Esophagus muscularis mucosa (tissue), 4 donors: ENCODE data around the gene NCK1. TPM values are rescaled to one million over a fixed set of nuclear protein-coding genes. Genes with fewer than 3 reads are reported as not detected.

Source experiments
- DNase-seq: peaks from one replicate; pipeline ENCODE4 v3.0.0-alpha.2; 2017; ENCODE audit errors: extremely low spot score
- H3K27ac ChIP-seq, 4 donors: fragments of 200-600 bp; sonication (generic); replicated peaks in 1 of 4; 1 replicate in 3 of 4; 2 replicates in 1 of 4; pipeline ENCODE4 v1.5.1; 2016 to 2019; ENCODE audit warnings: mild to moderate bottlenecking in 1 of 4
- H3K27me3 ChIP-seq, 4 donors: fragments of 200-600 bp; sonication (generic); one replicate each; pipeline versions ENCODE4 v1.5.1 to v1.6.0; 2016 to 2019
- H3K36me3 ChIP-seq, 4 donors: fragments of 200-600 bp; sonication (generic); one replicate each; pipeline ENCODE4 v1.5.1; 2016 to 2019
- H3K4me1 ChIP-seq, 4 donors: fragments of 200-600 bp; sonication (generic); one replicate each; pipeline ENCODE4 v1.5.1; 2016 to 2019
- H3K4me3 ChIP-seq, 4 donors: fragments of 200-600 bp; sonication (generic); 1 replicate in 2 of 4; 2 replicates in 2 of 4; pipeline ENCODE4 v1.5.1; 2016 to 2019; ENCODE audit warnings: mild to moderate bottlenecking in 4 of 4, moderate library complexity in 1 of 4
- H3K9me3 ChIP-seq, 4 donors: fragments of 200-600 bp; sonication (generic); 1 replicate in 3 of 4; 2 replicates in 1 of 4; pipeline ENCODE4 v1.5.1; 2016 to 2019
- CTCF ChIP-seq, 3 experiments: fragments of 200-600 bp in 2 of 3; fragments of 450-650 bp in 1 of 3; sonication (generic) in 2 of 3; IDR thresholded peaks; one replicate each; pipeline ENCODE4 v1.5.1; 2017 to 2019; ENCODE audit warnings: antibody characterized with exemption in 3 of 3, mild to moderate bottlenecking in 2 of 3, moderate library complexity in 1 of 3
- EP300 ChIP-seq: sonication (generic); formaldehyde crosslinking; IDR thresholded peaks from one replicate; pipeline ENCODE4 v1.6.1; 2017; ENCODE audit warnings: antibody characterized with exemption
- POLR2A ChIP-seq: fragments of 450-650 bp; IDR thresholded peaks from one replicate; pipeline ENCODE4 v1.6.1; 2017; ENCODE audit warnings: antibody characterized with exemption, moderate library complexity, mild to moderate bottlenecking, low read depth
- POLR2AphosphoS5 ChIP-seq, 2 donors: sonication (generic); formaldehyde crosslinking; IDR thresholded peaks; one replicate each; pipeline ENCODE4 v1.6.1; 2017; ENCODE audit warnings: antibody characterized with exemption in 2 of 2
- WGBS: methylation state at CpG from one replicate; pipeline ENCODE4 v1.1.5; 2018; 5-methylcytosine and 5-hydroxymethylcytosine counted together
- intact Hi-C: fragments of 100-400 bp; cut with DNase I; formaldehyde crosslinking; loops from one replicate; pipeline ENCODE4 v1.15.1; 2023
- total RNA-seq, 4 donors: library from RNA; depleted of rRNA; stranded (reverse); fragments of >200 nt; gene quantifications; one replicate each; pipeline versions ENCODE4 v1.1.0 to v1.2.1, GENCODE V29; 2016

The NCK1 gene
- total RNA-seq, 4 donors from 2014 or later, result 28.9 to 54.0 (median 37.0) TPM

- no peaks in the 10 kb centered on the region for H3K36me3 ChIP-seq
- intact Hi-C loops, result no loop called here
- H3K27me3 ChIP-seq, result no peaks in the 10 kb centered on the region
- H3K4me1 ChIP-seq, result peaks cover 18 to 29% (median 20%) of the 10 kb centered on the region in 4 donors
- H3K9me3 ChIP-seq, result no peaks in the 10 kb centered on the region
- H3K27ac ChIP-seq, result no peak overlapping the region
- TF ChIP-seq CTCF (IDR thresholded peaks at IDR 0.05) (no peak), EP300 (no peak), POLR2A (no peak), POLR2AphosphoS5 (IDR thresholded peaks at IDR 0.05) (no peak)
- WGBS, result 88% methylated on average over 1 of the region's 1 CpG
- no peak for DNase-seq
- H3K4me3 ChIP-seq, result no peak overlapping the region
Observed at GRCh38 chr3:136919799-136920580, 58.0 kb downstream of the NCK1 start.

- Histone ChIP-seq H3K27me3 (no peaks in the 10 kb centered on the region), H3K27ac (no peak overlapping the region), H3K36me3 (no peaks in the 10 kb centered on the region), H3K4me1 (peaks cover 23 to 28% (median 27%) of the 10 kb centered on the region in 4 donors), H3K4me3 (no peak overlapping the region), H3K9me3 (no peaks in the 10 kb centered on the region)
- 97% methylated on average over 4 of the region's 4 CpGs for whole genome bisulfite sequencing
- intact Hi-C loops, result no loop called here
- TF ChIP-seq CTCF (IDR thresholded peaks at IDR 0.05) (no peak), POLR2AphosphoS5 (IDR thresholded peaks at IDR 0.05) (no peak)
- no peak for DNase-seq
Observed at GRCh38 chr3:136920904-136921611, 59.0 kb downstream of the NCK1 start.

GRCh38 chr3:136925425-136926190 lies 63.6 kb downstream of the NCK1 start:
- 63% methylated on average over 7 of the region's 7 CpGs for WGBS
- H3K4me1 ChIP-seq, result peaks cover 14 to 36% (median 30%) of the 10 kb centered on the region in 4 donors
- H3K9me3 ChIP-seq, result no peaks in the 10 kb centered on the region
- peaks cover 0 to 7% (median 3%) of the 10 kb centered on the region in 4 donors for H3K36me3 ChIP-seq
- no peak for DNase-seq
- H3K4me3 ChIP-seq, result no peak overlapping the region
- intact Hi-C loops, result loop anchor here (5.0 kb wide), 1 partner anchor 63 kb away; the partner anchor contains the start of gene NCK1
- no peak overlapping the region for H3K27ac ChIP-seq
- no peaks in the 10 kb centered on the region for H3K27me3 ChIP-seq
- TF ChIP-seq EP300 (no peak), POLR2AphosphoS5 (IDR thresholded peaks at IDR 0.05) (no peak), POLR2A (no peak), CTCF (IDR thresholded peaks at IDR 0.05) (no peak)

GRCh38 chr3:136928240-136928639 lies 66.2 kb downstream of the NCK1 start:
- Histone ChIP-seq H3K4me1 (peaks cover 18 to 62% (median 55%) of the 10 kb centered on the region in 4 donors), H3K4me3 (no peak overlapping the region), H3K9me3 (no peaks in the 10 kb centered on the region), H3K27me3 (no peaks in the 10 kb centered on the region), H3K36me3 (peaks cover 0 to 7% (median 3%) of the 10 kb centered on the region in 4 donors), H3K27ac (no peak overlapping the region)
- TF ChIP-seq POLR2AphosphoS5 (IDR thresholded peaks at IDR 0.05) (no peak), POLR2A (no peak), EP300 (no peak), CTCF (IDR thresholded peaks at IDR 0.05) (no peak)
- DNase-seq, result no peak
- intact Hi-C loops, result loop anchor here (5.0 kb wide), 1 partner anchor 66 kb away; the partner anchor contains the start of gene NCK1
